Neuronal stem cell (in vitro differentiated cells): ENCODE measurements around the gene TBC1D22A.
A peak's percentile ranks its signal among the peaks of the same experiment; 100 is the strongest.

Experiments used
- DNase-seq: peaks from one replicate; pipeline ENCODE4 v3.0.0-alpha.2; 2013; ENCODE audit warnings: low spot score
- H2AFZ ChIP-seq: one replicate; pipeline ENCODE4 v1.6.1; 2013; ENCODE audit warnings: mild to moderate bottlenecking, low read length, inconsistent platforms
- H2AK5ac ChIP-seq: 2 replicates; pipeline ENCODE4 v1.6.1; 2013; ENCODE audit warnings: low read depth, mild to moderate bottlenecking, inconsistent platforms, low read length, moderate library complexity, mixed read lengths
- H2BK120ac ChIP-seq: 2 replicates; pipeline ENCODE4 v1.6.1; 2013; ENCODE audit warnings: low read depth, mild to moderate bottlenecking, inconsistent platforms, low read length, moderate library complexity, mixed read lengths
- H2BK12ac ChIP-seq: one replicate; pipeline ENCODE4 v1.6.1; 2013; ENCODE audit warnings: low read length, inconsistent platforms
- H2BK15ac ChIP-seq: 2 replicates; pipeline ENCODE4 v1.6.1; 2013; ENCODE audit warnings: mild to moderate bottlenecking, low read length, inconsistent platforms, mixed read lengths
- H2BK5ac ChIP-seq: one replicate; pipeline ENCODE4 v1.6.1; 2013; ENCODE audit warnings: inconsistent platforms, mild to moderate bottlenecking, low read length, moderate library complexity
- H3K14ac ChIP-seq: one replicate; pipeline ENCODE4 v1.6.1; 2013; ENCODE audit warnings: low read length, inconsistent platforms
- H3K18ac ChIP-seq: 2 replicates; pipeline ENCODE4 v1.6.1; 2013; ENCODE audit warnings: low read length, inconsistent platforms
- H3K23ac ChIP-seq: 2 replicates; pipeline ENCODE4 v1.6.1; 2013; ENCODE audit warnings: low read depth, mild to moderate bottlenecking, mixed read lengths, low read length, inconsistent platforms; ENCODE audit not compliant: poor library complexity
- H3K27ac ChIP-seq: replicated peaks from 3 replicates; pipeline ENCODE4 v1.5.1; 2013; ENCODE audit warnings: low read length, inconsistent platforms
- H3K27me3 ChIP-seq, 3 experiments: 2 replicates each; pipeline ENCODE4 v1.6.1; 2013; ENCODE audit warnings: low read length in 3 of 3, mild to moderate bottlenecking in 2 of 3, inconsistent platforms in 1 of 3, low read depth in 1 of 3, mixed read lengths in 1 of 3, moderate library complexity in 1 of 3; ENCODE audit not compliant: control insufficient read depth in 3 of 3, insufficient read depth in 3 of 3
- H3K36me3 ChIP-seq, 2 donors: replicated peaks in 1 of 2; 2 replicates each; pipeline ENCODE4 v1.6.1; 2013; ENCODE audit warnings: low read length in 2 of 2; ENCODE audit not compliant: control insufficient read depth in 2 of 2, insufficient read depth in 2 of 2
- H3K4ac ChIP-seq: 2 replicates; pipeline ENCODE4 v1.6.1; 2013; ENCODE audit warnings: inconsistent platforms, mild to moderate bottlenecking, low read length, moderate library complexity
- H3K4me1 ChIP-seq, 2 donors: 1 replicate in 1 of 2; 2 replicates in 1 of 2; pipeline ENCODE4 v1.6.1; 2013; ENCODE audit warnings: low read length in 2 of 2, low read depth in 1 of 2; ENCODE audit not compliant: control insufficient read depth in 2 of 2, insufficient read depth in 1 of 2
- H3K4me2 ChIP-seq: one replicate; pipeline ENCODE4 v1.6.1; 2013; ENCODE audit warnings: mild to moderate bottlenecking, low read length, inconsistent platforms; ENCODE audit not compliant: insufficient read depth, poor library complexity, severe bottlenecking
- H3K4me3 ChIP-seq, 2 donors: 2 replicates each; pipeline ENCODE4 v1.5.1; 2013; ENCODE audit warnings: low read length in 2 of 2, mild to moderate bottlenecking in 2 of 2, inconsistent platforms in 1 of 2, moderate library complexity in 1 of 2
- H3K79me1 ChIP-seq: one replicate; pipeline ENCODE4 v1.6.1; 2013; ENCODE audit warnings: low read depth, mild to moderate bottlenecking, inconsistent platforms, low read length, moderate library complexity
- H3K9ac ChIP-seq: one replicate; pipeline ENCODE4 v1.6.1; 2013; ENCODE audit warnings: mild to moderate bottlenecking, low read depth, low read length, inconsistent platforms; ENCODE audit not compliant: poor library complexity
- H3K9me3 ChIP-seq, 2 donors: replicated peaks in 1 of 2; 2 replicates each; pipeline versions ENCODE3 to v1.6.1; 2013; ENCODE audit warnings: low read length in 2 of 2, mild to moderate bottlenecking in 2 of 2, inconsistent platforms in 1 of 2, low read depth in 1 of 2, mixed read lengths in 1 of 2, moderate library complexity in 1 of 2; ENCODE audit not compliant: control insufficient read depth in 2 of 2, insufficient read depth in 1 of 2
- H4K8ac ChIP-seq: one replicate; pipeline ENCODE4 v1.6.1; 2013; ENCODE audit warnings: low read depth, mild to moderate bottlenecking, inconsistent platforms, low read length, moderate library complexity
- H4K91ac ChIP-seq: one replicate; pipeline ENCODE4 v1.6.1; 2013; ENCODE audit warnings: low read length, low read depth, mild to moderate bottlenecking, inconsistent platforms; ENCODE audit not compliant: poor library complexity
- WGBS, 2 donors: extraction: QIAGEN DNeasy Blood & Tissue Kit; methylation state at CpG; one replicate each; pipeline ENCODE4 v1.1.7; 2013; ENCODE audit warnings: missing lambda C conversion rate in 2 of 2, mixed read lengths in 1 of 2; ENCODE audit not compliant: insufficient read length in 2 of 2, insufficient replicate concordance in 1 of 2; ENCODE audit errors: extremely low coverage in 2 of 2; 5-methylcytosine and 5-hydroxymethylcytosine counted together

The TBC1D22A gene

GRCh38 chr22:46752988-46753310 is 9.5 kb upstream of the TBC1D22A start:
- Histone ChIP-seq H2AFZ (no peak overlapping the region), H2BK120ac (no peak overlapping the region), H3K27me3 (peaks cover 0 to 26% (median 0%) of the 10 kb centered on the region in 3 experiments), H3K27ac (no peak overlapping the region), H4K91ac (no peak overlapping the region), H3K18ac (no peak overlapping the region), H3K4ac (no peak overlapping the region), H3K4me2 (no peak overlapping the region), H2BK15ac (no peak overlapping the region), H2BK5ac (no peak overlapping the region), H3K23ac (no peak overlapping the region), H2AK5ac (no peak overlapping the region), H3K9me3 (peaks cover 7 to 11% of the 10 kb centered on the region in 2 donors), H3K4me1 (peaks cover 4 to 7% of the 10 kb centered on the region in 2 donors), H3K14ac (no peak overlapping the region), H3K4me3 (no peak overlapping the region), H4K8ac (no peak overlapping the region), H3K79me1 (no peaks in the 10 kb centered on the region), H3K36me3 (peaks cover 0 to 3% of the 10 kb centered on the region in 2 donors), H2BK12ac (no peak overlapping the region), H3K9ac (peak overlapping the region; percentile 30)
- DNase-seq, result no peak
- WGBS, 2 donors, result no CpG with 5 or more reads among the region's 6 CpGs

GRCh38 chr22:46753360-46753759 is 9.1 kb upstream of the TBC1D22A start:
- peak overlapping the region; percentile 10 for H2BK5ac ChIP-seq
- H2BK120ac ChIP-seq, result no peak overlapping the region
- no peak overlapping the region for H4K8ac ChIP-seq
- no peaks in the 10 kb centered on the region for H3K79me1 ChIP-seq
- H2BK15ac ChIP-seq, result peak overlapping the region; percentile 19
- no peak overlapping the region for H3K4ac ChIP-seq
- no peak overlapping the region for H3K23ac ChIP-seq
- peaks cover 4 to 7% of the 10 kb centered on the region in 2 donors for H3K4me1 ChIP-seq
- H2AFZ ChIP-seq, result no peak overlapping the region
- H3K27me3 ChIP-seq, result peaks cover 0 to 22% (median 0%) of the 10 kb centered on the region in 3 experiments
- WGBS, 2 donors, result no CpG with 5 or more reads among the region's 8 CpGs
- no peak for DNase-seq
- no peak overlapping the region for H3K18ac ChIP-seq
- H3K4me2 ChIP-seq, result no peak overlapping the region
- no peak overlapping the region for H3K27ac ChIP-seq
- no peak overlapping the region for H2AK5ac ChIP-seq
- H2BK12ac ChIP-seq, result no peak overlapping the region
- H3K36me3 ChIP-seq, result peaks cover 0 to 3% of the 10 kb centered on the region in 2 donors
- peaks cover 7 to 11% of the 10 kb centered on the region in 2 donors for H3K9me3 ChIP-seq
- H3K14ac ChIP-seq, result no peak overlapping the region
- no peak overlapping the region for H3K4me3 ChIP-seq
- no peak overlapping the region for H3K9ac ChIP-seq
- H4K91ac ChIP-seq, result no peak overlapping the region

- H3K27ac ChIP-seq, result no peak overlapping the region
- WGBS, 2 donors, result no CpG with 5 or more reads among the region's 4 CpGs
- H2BK5ac ChIP-seq, result peak overlapping the region; percentile 10
Observed at GRCh38 chr22:46753761-46754109, 8.7 kb upstream of the TBC1D22A start.

GRCh38 chr22:46754110-46754799 is 8.2 kb upstream of the TBC1D22A start:
- Histone ChIP-seq H3K18ac (no peak overlapping the region), H2BK120ac (no peak overlapping the region), H3K27ac (no peak overlapping the region), H4K8ac (no peak overlapping the region), H3K9ac (no peak overlapping the region), H3K36me3 (peaks cover 0 to 3% of the 10 kb centered on the region in 2 donors), H2BK15ac (peak overlapping the region; percentile 19), H3K9me3 (peaks cover 7 to 11% of the 10 kb centered on the region in 2 donors), H2AK5ac (peak overlapping the region; percentile 3), H3K23ac (peak overlapping the region; percentile 86), H3K14ac (no peak overlapping the region), H3K4me1 (peaks cover 4 to 7% of the 10 kb centered on the region in 2 donors), H2BK5ac (peak overlapping the region; percentile 10), H3K79me1 (no peaks in the 10 kb centered on the region), H3K4me2 (no peak overlapping the region), H4K91ac (no peak overlapping the region), H3K27me3 (peaks cover 0 to 13% (median 0%) of the 10 kb centered on the region in 3 experiments), H2BK12ac (no peak overlapping the region), H3K4ac (peak overlapping the region; percentile 13), H3K4me3 (no peak overlapping the region), H2AFZ (peak overlapping the region; percentile 77)
- no peak for DNase-seq
- WGBS, 2 donors, result no CpG with 5 or more reads among the region's 14 CpGs

More at GRCh38 chr22:46753761-46754109, 8.7 kb upstream of the TBC1D22A start:
- Histone ChIP-seq H3K23ac (no peak overlapping the region), H2BK12ac (peak overlapping the region; percentile 23), H3K4me2 (no peak overlapping the region), H3K9me3 (peaks cover 7 to 11% of the 10 kb centered on the region in 2 donors), H3K4me3 (no peak overlapping the region), H3K4ac (no peak overlapping the region), H3K4me1 (peaks cover 4 to 7% of the 10 kb centered on the region in 2 donors), H2AK5ac (peak overlapping the region; percentile 3), H2BK15ac (peak overlapping the region; percentile 19), H3K36me3 (peaks cover 0 to 3% of the 10 kb centered on the region in 2 donors), H3K14ac (no peak overlapping the region), H2AFZ (peak overlapping the region; percentile 77), H4K8ac (no peak overlapping the region), H3K79me1 (no peaks in the 10 kb centered on the region), H3K9ac (no peak overlapping the region), H3K18ac (no peak overlapping the region), H2BK120ac (no peak overlapping the region), H4K91ac (no peak overlapping the region), H3K27me3 (peaks cover 0 to 18% (median 0%) of the 10 kb centered on the region in 3 experiments)
- DNase-seq, result no peak
